Chondrocyte (in vitro differentiated cells): ENCODE measurements around the gene PLXNA4. TPM values are rescaled to one million over a fixed set of nuclear protein-coding genes. Genes with fewer than 3 reads are reported as not detected.

Experiments
- DNase-seq: peaks from one replicate; pipeline ENCODE4 v3.0.0; 2021; ENCODE audit warnings: mixed read lengths, low spot score
- H3K27ac Mint-ChIP-seq: one replicate; pipeline ENCODE4 v1.8.0; 2021; ENCODE audit warnings: mild to moderate bottlenecking, moderate library complexity, mixed read lengths; ENCODE audit not compliant: unreplicated experiment
- H3K27me3 Mint-ChIP-seq: 2 replicates; pipeline ENCODE4 v1.8.0; 2021; ENCODE audit warnings: low read depth, mixed read lengths
- H3K36me3 Mint-ChIP-seq: 2 replicates; pipeline ENCODE4 v1.8.0; 2021; ENCODE audit warnings: low read depth, mixed read lengths
- H3K4me1 Mint-ChIP-seq: 2 replicates; pipeline ENCODE4 v1.8.0; 2021; ENCODE audit warnings: low read depth, mild to moderate bottlenecking, mixed read lengths
- H3K4me3 Mint-ChIP-seq: one replicate; pipeline ENCODE4 v1.8.0; 2021; ENCODE audit warnings: mild to moderate bottlenecking, moderate library complexity, mixed read lengths; ENCODE audit not compliant: unreplicated experiment
- H3K9me3 Mint-ChIP-seq: 2 replicates; pipeline ENCODE4 v1.8.0; 2021; ENCODE audit warnings: low read depth, mixed read lengths
- total RNA-seq: library from RNA; stranded (reverse); gene quantifications from 3 replicates; pipeline ENCODE4 v1.2.1, GENCODE V29; 2021
- TF ChIP-seq, protein P1 (sequence below): fragments of 200-600 bp; sonication (generic); IDR thresholded peaks from 2 replicates; pipeline ENCODE4 v1.5.0; 2021; ENCODE audit warnings: antibody characterized with exemption, mild to moderate bottlenecking, moderate library complexity

The PLXNA4 gene
- total RNA-seq, 1 donor from 2014 or later: 11.3 TPM

DNA sequence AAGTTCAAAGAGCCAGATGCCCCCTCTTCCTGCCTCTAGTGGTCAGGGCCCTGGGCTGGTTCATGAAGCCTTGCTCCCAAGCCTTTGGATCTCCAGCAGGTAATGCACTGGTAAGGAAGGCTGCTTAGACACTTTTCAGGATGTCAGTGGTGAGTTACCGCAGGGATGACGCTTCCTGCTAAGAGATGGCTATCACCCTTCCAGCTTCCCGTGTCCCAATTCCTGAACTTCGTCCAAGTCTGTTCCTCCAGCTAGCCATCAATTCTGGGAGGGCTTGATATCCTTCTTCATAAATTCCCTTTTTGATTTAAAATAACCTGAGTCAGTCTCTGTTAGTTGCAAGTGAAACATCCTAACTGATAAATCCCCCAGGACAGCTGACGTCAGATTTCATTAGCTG is 221.2 kb downstream of the PLXNA4 start:
- DNase-seq: no peak
- Mint-ChIP-seq H3K27ac (no peak overlapping the region), H3K4me1 (peaks cover 12% of the 10 kb centered on the region), H3K9me3 (no peaks in the 10 kb centered on the region), H3K36me3 (peaks cover 2% of the 10 kb centered on the region), H3K27me3 (no peaks in the 10 kb centered on the region), H3K4me3 (no peak overlapping the region)
- TF ChIP-seq, protein P1, sequence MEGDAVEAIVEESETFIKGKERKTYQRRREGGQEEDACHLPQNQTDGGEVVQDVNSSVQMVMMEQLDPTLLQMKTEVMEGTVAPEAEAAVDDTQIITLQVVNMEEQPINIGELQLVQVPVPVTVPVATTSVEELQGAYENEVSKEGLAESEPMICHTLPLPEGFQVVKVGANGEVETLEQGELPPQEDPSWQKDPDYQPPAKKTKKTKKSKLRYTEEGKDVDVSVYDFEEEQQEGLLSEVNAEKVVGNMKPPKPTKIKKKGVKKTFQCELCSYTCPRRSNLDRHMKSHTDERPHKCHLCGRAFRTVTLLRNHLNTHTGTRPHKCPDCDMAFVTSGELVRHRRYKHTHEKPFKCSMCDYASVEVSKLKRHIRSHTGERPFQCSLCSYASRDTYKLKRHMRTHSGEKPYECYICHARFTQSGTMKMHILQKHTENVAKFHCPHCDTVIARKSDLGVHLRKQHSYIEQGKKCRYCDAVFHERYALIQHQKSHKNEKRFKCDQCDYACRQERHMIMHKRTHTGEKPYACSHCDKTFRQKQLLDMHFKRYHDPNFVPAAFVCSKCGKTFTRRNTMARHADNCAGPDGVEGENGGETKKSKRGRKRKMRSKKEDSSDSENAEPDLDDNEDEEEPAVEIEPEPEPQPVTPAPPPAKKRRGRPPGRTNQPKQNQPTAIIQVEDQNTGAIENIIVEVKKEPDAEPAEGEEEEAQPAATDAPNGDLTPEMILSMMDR: no peak

DNA sequence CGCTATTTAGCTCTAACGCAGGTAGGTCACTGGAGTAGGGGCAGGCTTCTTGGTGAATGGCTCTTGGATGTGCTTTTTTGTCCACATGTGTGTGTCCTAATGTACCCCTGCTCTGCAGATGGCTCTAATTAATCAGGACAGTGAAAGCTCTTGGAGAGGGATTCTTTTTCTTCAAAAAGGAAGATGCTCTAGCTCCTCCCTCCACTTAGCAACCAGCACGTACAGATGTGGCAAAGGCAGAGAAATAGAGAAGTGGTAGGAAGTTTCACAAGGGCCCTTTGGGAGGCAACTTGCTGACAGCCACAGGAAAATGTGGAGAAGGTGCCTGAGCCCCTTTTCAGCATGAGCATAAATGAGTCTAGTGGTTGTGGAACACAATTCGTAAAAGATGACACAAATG is 221.7 kb downstream of the PLXNA4 start:
- no peak overlapping the region for H3K4me3 Mint-ChIP-seq
- DNase-seq: no peak
- TF ChIP-seq, protein P1: no peak
- H3K4me1 Mint-ChIP-seq: peaks cover 12% of the 10 kb centered on the region
- H3K27ac Mint-ChIP-seq: no peak overlapping the region
- H3K9me3 Mint-ChIP-seq: no peaks in the 10 kb centered on the region
- peaks cover 2% of the 10 kb centered on the region for H3K36me3 Mint-ChIP-seq
- H3K27me3 Mint-ChIP-seq: no peaks in the 10 kb centered on the region

DNA sequence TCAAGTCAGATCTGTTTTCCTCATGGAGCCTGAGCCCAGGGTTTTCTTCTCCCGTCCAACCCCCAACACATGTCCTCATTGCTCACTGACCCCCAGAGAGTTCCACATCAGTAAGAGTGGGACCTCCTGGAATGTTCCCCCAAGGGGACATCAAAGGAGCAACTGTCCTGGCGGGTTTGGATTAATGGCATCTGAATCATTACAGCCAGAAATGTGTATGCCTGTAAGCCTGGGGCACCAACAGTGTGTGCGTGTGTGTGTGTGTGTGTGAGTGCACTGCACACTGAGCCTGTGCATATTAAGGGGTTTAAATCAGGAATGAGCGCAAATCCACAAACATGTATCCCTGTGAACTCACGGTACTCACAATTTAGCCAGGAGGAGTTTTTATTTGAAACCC is 222.3 kb downstream of the PLXNA4 start:
- no peaks in the 10 kb centered on the region for H3K9me3 Mint-ChIP-seq
- TF ChIP-seq, protein P1: no peak
- H3K27ac Mint-ChIP-seq: no peak overlapping the region
- no peak for DNase-seq
- no peaks in the 10 kb centered on the region for H3K27me3 Mint-ChIP-seq
- H3K36me3 Mint-ChIP-seq: peaks cover 2% of the 10 kb centered on the region
- no peak overlapping the region for H3K4me3 Mint-ChIP-seq
- peaks cover 12% of the 10 kb centered on the region for H3K4me1 Mint-ChIP-seq

DNA sequence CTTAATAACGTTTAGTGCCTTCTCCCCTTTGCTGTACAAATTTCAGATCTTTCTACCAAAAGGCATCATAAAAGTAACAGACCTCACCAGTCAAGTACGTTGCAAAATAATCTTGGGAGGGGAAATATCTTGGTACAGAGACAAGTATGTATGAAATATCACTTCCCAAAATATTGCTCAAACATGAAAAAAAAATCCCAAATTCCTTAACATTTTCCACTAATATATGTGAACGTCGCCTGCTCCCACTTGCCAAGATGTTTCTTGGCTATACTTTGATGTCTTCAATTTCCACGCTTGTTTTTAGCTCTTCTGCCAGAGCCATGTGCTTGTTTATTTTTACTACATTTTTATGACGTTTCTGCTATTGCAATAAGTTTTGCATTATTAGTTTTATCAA is 223.5 kb downstream of the PLXNA4 start:
- no peak overlapping the region for H3K4me3 Mint-ChIP-seq
- H3K27me3 Mint-ChIP-seq: no peaks in the 10 kb centered on the region
- H3K9me3 Mint-ChIP-seq: no peaks in the 10 kb centered on the region
- DNase-seq: no peak
- TF ChIP-seq, protein P1: no peak
- peak overlapping the region; percentile 60 for H3K27ac Mint-ChIP-seq
- H3K4me1 Mint-ChIP-seq: peaks cover 12% of the 10 kb centered on the region
- H3K36me3 Mint-ChIP-seq: peaks cover 2% of the 10 kb centered on the region

DNA sequence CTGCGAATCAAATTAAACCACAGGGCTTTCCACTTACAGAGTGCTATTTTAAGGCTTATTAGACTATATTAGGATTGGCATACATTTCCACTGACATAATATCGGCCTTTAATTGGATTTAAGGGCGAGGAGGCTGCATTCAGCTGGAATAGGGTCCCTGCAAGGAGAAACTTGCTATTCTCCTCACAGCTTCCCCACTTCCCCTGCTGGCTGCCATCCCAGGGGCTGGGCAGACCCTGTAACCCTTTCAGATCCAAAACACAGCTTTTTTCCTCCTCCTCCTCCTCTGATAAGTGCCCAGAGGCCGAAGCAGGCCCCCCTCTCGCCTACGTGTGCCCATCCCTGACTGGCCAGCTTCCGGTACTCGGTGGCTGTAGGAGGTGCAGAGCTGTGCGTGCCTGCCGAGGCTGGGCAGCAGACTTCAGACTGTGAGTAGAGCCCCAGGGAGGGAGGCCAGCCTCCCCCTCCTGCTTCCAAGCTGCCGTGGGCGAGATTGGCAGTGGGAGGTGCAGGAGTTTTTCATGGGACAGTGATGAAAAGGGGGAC is 224.2 kb downstream of the PLXNA4 start:
- H3K4me1 Mint-ChIP-seq: peaks cover 12% of the 10 kb centered on the region
- peak overlapping the region; percentile 60 for H3K27ac Mint-ChIP-seq
- H3K9me3 Mint-ChIP-seq: no peaks in the 10 kb centered on the region
- no peaks in the 10 kb centered on the region for H3K27me3 Mint-ChIP-seq
- peaks cover 2% of the 10 kb centered on the region for H3K36me3 Mint-ChIP-seq
- TF ChIP-seq, protein P1: no peak
- DNase-seq: no peak
- no peak overlapping the region for H3K4me3 Mint-ChIP-seq
